ENCODE data around the gene CBFA2T2.
"Not testable (repeated sequence)": the region's sequence is repeated elsewhere in the genome, so short reads cannot be mapped to it uniquely, and the experiment has no call there.

CBFA2T2 gene

DNA sequence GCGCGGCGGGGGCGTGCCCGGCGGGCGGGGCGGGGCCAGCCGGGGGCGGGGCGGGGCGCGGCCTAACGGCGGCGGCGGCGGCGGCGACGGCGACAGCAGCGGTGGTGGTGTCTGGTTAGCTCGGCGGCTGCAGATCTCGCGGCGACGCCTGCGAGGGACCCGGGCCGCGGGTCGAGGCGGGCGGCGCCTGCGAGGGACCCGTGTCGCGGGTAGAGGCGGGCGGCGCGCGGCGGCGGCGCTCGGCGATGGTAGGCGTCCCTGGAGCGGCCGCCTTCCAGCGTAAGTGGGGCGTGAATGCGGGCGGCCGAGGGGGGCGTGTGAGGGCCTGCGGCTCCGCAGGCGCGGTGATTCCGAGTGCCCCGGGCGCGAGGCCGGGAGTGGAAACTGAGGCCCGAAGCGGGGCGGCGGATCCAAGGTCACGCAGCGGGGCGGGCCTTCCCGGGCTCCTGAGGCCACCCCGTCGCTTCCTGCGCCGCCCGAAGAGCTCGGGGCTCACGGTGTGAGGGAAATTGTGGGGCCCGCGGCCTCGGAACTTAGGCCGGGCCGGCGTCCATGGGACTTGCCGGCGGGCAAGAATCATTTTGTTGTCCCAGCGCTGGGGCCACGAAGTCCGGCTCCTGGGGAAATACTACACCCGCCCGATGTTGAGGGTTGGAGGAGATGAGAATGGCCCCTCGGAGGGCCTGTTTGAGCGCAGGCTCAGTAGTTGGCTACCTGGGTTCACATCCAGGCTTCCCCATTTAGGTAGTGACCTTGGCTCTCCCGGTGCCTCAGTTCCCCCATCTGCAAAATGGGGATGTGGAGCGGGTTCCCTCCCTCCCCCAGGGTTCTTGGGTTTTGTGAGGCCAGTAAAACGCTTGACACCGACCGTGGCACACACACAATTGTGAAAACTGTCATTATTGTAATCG lies at the start of gene CBFA2T2:
TSS of gene CBFA2T2 (plus strand) at position 74 of the 911 bp plus-strand sequence. CDS start at position 246, 172 bp downstream.
- DNase-seq (ENCODE audit: low read depth): peak; percentile 16
- peak within 1 kb of the TSS; percentile 77 for H3K4me3 ChIP-seq (ENCODE audit: control insufficient read depth, low read depth, low read length)
- TF ChIP-seq, protein P1, sequence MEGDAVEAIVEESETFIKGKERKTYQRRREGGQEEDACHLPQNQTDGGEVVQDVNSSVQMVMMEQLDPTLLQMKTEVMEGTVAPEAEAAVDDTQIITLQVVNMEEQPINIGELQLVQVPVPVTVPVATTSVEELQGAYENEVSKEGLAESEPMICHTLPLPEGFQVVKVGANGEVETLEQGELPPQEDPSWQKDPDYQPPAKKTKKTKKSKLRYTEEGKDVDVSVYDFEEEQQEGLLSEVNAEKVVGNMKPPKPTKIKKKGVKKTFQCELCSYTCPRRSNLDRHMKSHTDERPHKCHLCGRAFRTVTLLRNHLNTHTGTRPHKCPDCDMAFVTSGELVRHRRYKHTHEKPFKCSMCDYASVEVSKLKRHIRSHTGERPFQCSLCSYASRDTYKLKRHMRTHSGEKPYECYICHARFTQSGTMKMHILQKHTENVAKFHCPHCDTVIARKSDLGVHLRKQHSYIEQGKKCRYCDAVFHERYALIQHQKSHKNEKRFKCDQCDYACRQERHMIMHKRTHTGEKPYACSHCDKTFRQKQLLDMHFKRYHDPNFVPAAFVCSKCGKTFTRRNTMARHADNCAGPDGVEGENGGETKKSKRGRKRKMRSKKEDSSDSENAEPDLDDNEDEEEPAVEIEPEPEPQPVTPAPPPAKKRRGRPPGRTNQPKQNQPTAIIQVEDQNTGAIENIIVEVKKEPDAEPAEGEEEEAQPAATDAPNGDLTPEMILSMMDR (IDR thresholded peaks at IDR 0.05; ENCODE audit: control insufficient read depth, insufficient read depth, low read depth, low read length, missing control alignments): no peak

DNA sequence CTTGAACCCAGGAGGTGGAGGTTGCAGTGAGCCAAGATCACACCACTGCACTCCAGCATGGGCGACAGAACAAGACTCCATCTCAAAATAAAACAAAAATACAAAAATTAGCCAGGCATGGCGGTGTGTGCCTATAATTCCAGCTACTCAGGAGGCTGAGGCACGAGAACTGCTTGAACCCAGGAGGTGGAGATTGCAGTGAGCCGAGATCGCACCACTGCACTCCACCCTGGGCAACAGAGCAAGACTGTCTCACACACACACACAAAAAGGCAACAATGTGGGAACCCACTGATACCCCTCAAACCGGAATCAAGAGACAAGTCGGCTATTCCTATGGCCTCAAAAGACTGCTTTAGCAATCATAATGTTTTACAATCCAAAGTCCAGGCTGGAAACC lies 49.3 kb upstream of the CBFA2T2 start:
- DNase-seq (ENCODE audit: low read depth); H3K4me3 ChIP-seq (ENCODE audit: control insufficient read depth, low read depth, low read length): not testable (repeated sequence)

DNA sequence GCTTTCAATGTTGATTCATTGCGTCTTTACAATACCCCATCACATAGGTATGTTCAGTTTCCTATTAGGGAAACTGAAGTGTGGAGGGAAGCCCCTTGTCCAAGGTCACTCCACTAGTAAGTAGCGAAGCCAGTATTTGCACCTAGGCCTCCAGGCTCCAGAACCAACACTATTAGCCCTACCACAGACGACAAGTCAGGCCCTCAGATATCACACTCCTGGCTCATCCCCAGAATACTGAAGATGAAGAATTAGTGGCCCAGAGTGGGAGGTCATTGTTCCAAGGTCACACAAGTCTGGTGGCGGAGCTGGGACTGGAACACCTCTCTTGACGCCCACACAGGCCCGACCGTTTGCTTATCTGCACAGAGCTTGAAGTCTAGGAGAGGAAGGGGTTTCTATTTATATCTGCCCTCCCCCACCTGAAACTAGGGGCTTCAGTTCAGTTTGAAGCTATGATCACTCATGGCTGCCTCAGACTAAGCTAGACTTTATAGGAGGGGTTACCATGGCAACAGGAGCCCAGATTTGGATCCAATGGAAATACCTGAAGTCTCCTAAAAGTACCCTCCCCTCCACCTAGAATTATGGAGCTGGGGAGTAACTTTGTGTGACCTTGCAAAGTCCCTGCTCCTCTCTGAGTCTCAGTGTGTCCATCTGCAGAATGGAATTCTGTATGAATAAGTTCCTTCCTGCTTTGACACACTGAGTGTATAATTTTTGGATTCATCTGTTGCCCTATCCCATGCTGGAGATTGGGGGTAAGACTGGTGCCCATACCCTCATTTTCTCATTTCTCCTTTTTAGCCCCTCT lies 48.5 kb upstream of the CBFA2T2 start:
- TF ChIP-seq, protein P1 (IDR thresholded peaks at IDR 0.05; ENCODE audit: control insufficient read depth, insufficient read depth, low read depth, low read length, missing control alignments): no peak
- no peak for DNase-seq (ENCODE audit: low read depth)
- no peak overlapping the region for H3K4me3 ChIP-seq (ENCODE audit: control insufficient read depth, low read depth, low read length)

DNA sequence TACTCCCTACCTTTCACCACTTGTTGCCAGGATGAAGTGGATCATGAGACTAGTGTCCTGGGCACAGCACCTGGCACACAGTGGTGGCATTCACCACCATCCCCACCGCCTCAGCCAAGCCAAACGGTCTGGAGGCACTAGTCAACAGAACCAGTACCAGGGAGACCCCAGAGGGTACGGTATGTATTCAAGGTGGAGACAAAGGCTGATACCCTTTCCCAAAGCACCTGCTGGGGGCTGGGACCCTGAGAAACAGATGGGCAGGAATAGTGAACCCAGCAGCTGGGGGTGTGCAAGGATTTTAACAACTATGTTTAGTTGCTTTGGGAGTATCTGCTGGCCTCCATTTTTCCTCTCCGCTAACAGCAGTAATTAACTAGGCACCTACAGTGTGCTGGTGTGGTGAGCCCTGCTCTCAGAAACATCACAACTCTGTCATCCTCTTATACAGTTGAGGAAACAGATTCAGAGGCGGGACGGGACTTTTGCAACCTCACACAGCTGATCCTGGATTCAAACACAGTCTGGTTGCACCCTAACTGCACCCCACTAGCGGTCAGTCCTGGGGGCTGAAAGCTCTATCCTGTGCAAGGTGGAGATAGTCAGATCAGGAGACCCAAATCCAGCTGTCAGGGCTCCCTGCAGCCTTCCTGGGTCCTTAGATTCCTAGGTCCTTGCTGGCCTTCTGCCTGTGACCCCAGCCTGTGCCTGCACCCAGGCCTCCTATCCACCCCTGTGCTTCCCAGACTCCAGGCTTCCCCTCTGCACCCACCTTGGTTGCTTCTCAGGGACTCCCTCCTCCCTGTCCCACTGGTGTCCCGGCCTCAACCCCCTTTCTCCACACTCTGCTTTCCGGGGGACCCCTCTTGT lies 47.5 kb upstream of the CBFA2T2 start:
- no peak for DNase-seq (ENCODE audit: low read depth)
- TF ChIP-seq, protein P1 (IDR thresholded peaks at IDR 0.05; ENCODE audit: control insufficient read depth, insufficient read depth, low read depth, low read length, missing control alignments): no peak
- H3K4me3 ChIP-seq (ENCODE audit: control insufficient read depth, low read depth, low read length): peak overlapping the region; percentile 64

DNA sequence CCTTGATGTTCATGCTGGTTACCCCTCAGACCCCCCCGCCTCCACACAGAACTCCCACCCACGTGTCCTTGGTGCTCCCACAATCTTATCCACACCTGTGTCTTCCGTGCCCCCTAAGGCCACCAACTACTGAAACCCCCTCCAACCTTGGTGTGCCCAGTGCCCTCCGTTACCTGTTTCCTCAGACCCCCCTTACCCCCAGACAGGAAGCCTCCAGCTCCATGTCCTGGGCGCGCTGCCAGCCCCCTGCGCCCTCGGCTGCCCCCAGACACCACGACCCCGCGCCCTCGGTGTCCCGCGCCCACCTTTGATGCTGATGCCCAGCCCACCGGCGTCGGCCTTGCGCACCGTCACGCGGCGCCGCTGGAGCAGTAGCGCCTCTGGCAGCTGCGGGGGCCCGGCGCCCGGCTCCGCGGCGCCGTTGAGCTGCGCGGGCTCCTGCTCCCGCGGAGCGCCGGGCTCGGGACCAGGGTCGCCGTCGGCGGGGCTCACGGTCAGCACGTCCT lies 46.8 kb upstream of the CBFA2T2 start:
- H3K4me3 ChIP-seq (ENCODE audit: control insufficient read depth, low read depth, low read length): peak overlapping the region; percentile 64
- TF ChIP-seq, protein P1 (IDR thresholded peaks at IDR 0.05; ENCODE audit: control insufficient read depth, insufficient read depth, low read depth, low read length, missing control alignments): no peak
- no peak for DNase-seq (ENCODE audit: low read depth)

DNA sequence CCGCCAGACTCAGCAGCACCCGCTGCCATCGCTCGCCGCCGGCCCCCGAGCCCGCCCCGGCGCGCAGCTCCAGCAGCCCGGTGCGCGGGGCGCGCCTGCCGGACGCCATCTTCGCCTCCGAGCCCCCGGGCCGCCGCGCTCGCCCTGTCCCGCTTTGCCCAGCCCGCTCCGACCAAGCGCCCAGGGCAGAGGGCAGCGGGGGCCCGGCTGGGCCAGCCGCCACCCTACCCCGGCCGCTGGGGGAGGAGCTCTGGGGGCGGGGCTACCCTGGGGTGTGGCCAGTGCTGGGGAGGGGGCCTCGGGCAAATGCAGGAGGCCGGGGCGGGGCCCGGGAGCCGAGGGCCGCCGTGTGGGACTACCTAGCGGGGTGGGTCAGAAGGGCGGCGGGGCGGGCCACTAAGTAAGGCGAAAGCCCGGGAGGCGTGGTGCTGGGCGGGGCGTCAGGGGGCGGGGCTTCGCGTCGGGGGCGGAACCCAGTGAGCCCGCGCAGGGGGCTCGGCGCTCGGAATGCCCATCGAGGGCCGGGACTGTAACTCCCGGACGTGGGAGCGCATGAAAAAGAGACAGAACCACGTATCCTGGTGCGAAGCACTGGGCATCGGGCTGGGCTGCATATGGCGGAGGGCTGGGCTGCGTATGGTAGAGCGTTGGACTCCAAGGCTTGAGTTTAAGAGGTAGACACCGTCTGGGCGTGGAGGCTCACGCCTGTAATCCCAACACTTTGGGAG lies 46.2 kb upstream of the CBFA2T2 start, which contains the start of gene SNTA1:
TSS of gene SNTA1 (minus strand) at position 252 of the 728 bp plus-strand sequence. CDS start at position 109, 143 bp downstream.
- TF ChIP-seq, protein P1 (IDR thresholded peaks at IDR 0.05; ENCODE audit: control insufficient read depth, insufficient read depth, low read depth, low read length, missing control alignments): no peak
- no peak for DNase-seq (ENCODE audit: low read depth)
- H3K4me3 ChIP-seq (ENCODE audit: control insufficient read depth, low read depth, low read length): peak within 1 kb of the TSS; percentile 64
